Measurements from ENCODE around the gene ASIP.

DNA sequence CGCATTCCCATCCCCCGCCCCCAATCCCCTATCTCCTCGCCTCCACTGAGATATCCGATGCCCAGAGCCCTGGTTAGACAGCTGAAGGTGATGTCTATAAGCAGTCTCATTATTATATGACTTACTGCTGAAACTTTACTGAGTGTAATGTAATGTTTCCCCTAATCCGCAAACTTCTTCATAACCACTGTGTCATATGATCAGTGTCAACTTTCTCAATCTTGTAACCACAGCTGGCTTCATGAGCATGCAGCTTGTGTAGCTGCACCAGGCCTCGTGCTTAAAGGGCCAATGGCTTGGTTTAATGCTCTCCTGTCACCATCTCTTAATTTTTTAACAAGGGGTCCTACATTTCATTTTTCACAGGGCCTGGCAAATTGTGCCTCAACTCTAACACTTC, 8.1 kb downstream of the ASIP start:
- TF ChIP-seq, protein P1, sequence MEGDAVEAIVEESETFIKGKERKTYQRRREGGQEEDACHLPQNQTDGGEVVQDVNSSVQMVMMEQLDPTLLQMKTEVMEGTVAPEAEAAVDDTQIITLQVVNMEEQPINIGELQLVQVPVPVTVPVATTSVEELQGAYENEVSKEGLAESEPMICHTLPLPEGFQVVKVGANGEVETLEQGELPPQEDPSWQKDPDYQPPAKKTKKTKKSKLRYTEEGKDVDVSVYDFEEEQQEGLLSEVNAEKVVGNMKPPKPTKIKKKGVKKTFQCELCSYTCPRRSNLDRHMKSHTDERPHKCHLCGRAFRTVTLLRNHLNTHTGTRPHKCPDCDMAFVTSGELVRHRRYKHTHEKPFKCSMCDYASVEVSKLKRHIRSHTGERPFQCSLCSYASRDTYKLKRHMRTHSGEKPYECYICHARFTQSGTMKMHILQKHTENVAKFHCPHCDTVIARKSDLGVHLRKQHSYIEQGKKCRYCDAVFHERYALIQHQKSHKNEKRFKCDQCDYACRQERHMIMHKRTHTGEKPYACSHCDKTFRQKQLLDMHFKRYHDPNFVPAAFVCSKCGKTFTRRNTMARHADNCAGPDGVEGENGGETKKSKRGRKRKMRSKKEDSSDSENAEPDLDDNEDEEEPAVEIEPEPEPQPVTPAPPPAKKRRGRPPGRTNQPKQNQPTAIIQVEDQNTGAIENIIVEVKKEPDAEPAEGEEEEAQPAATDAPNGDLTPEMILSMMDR (IDR thresholded peaks at IDR 0.05): no peak
- TF ChIP-seq POLR2A (IDR thresholded peaks at IDR 0.05): no peak
